Liver (tissue), 3 donors: ENCODE measurements around the gene BNIP1.

Source experiments
- ATF3 ChIP-seq: IDR thresholded peaks from 2 replicates; pipeline ENCODE4 v1.6.1; 2016; ENCODE audit warnings: antibody characterized with exemption
- CTCF ChIP-seq: fragments of 150-350 bp; IDR thresholded peaks from 2 replicates; pipeline ENCODE4 v1.5.1; 2017; ENCODE audit warnings: improper control_type of control experiment, low read depth, low read length; ENCODE audit not compliant: missing input control
- EGR1 ChIP-seq, 2 donors: IDR thresholded peaks; 2 replicates each; pipeline ENCODE4 v1.6.1; 2016 to 2018; ENCODE audit warnings: antibody characterized with exemption in 2 of 2, low read depth in 2 of 2
- FOXA1 ChIP-seq: IDR thresholded peaks from 2 replicates; pipeline ENCODE4 v1.6.1; 2016; ENCODE audit warnings: antibody characterized with exemption
- GABPA ChIP-seq, 2 donors: IDR thresholded peaks in 1 of 2; conservative IDR thresholded peaks in 1 of 2; 2 replicates each; pipeline ENCODE4 v1.6.1; 2016; ENCODE audit warnings: antibody characterized with exemption in 2 of 2, mild to moderate bottlenecking in 1 of 2, moderate library complexity in 1 of 2
- HNF4G ChIP-seq: IDR thresholded peaks from 2 replicates; pipeline ENCODE4 v1.6.1; 2016; ENCODE audit warnings: antibody characterized with exemption
- JUND ChIP-seq, 2 donors: IDR thresholded peaks; 2 replicates each; pipeline ENCODE4 v1.6.1; 2016; ENCODE audit warnings: antibody characterized with exemption in 2 of 2
- MAX ChIP-seq: IDR thresholded peaks from 2 replicates; pipeline ENCODE4 v1.6.1; 2016; ENCODE audit warnings: antibody characterized with exemption
- REST ChIP-seq: IDR thresholded peaks from 2 replicates; pipeline ENCODE4 v1.6.1; 2016; ENCODE audit warnings: antibody characterized with exemption, mild to moderate bottlenecking
- RXRA ChIP-seq, 2 donors: IDR thresholded peaks; 2 replicates each; pipeline ENCODE4 v1.6.1; 2017 to 2018; ENCODE audit warnings: antibody characterized with exemption in 2 of 2, mild to moderate bottlenecking in 1 of 2
- SP1 ChIP-seq: IDR thresholded peaks from 2 replicates; pipeline ENCODE4 v1.6.1; 2018; ENCODE audit warnings: antibody characterized with exemption, mild to moderate bottlenecking
- TAF1 ChIP-seq: conservative IDR thresholded peaks from 2 replicates; pipeline ENCODE4 v1.6.1; 2016; ENCODE audit warnings: antibody characterized with exemption, mild to moderate bottlenecking
- YY1 ChIP-seq: IDR thresholded peaks from 2 replicates; pipeline ENCODE4 v1.6.1; 2016; ENCODE audit warnings: antibody characterized with exemption, mild to moderate bottlenecking
- ZBTB33 ChIP-seq: IDR thresholded peaks from 2 replicates; pipeline ENCODE4 v1.6.1; 2016; ENCODE audit warnings: antibody characterized with exemption
- donor health status: healthy.
- donor health status: healthy.

- no peak for TF ChIP-seq CTCF
- TF ChIP-seq HNF4G, result no peak
- TF ChIP-seq MAX, result no peak
- no peak for TF ChIP-seq TAF1
- no peak for TF ChIP-seq GABPA (IDR thresholded peaks at IDR 0.05 in 1 of 2, conservative IDR thresholded peaks at IDR 0.05 in 1 of 2)
- TF ChIP-seq ATF3, result no peak
- no peak for TF ChIP-seq YY1
- no peak for TF ChIP-seq REST
- TF ChIP-seq FOXA1, result no peak
- no peak for TF ChIP-seq EGR1 (IDR thresholded peaks at IDR 0.05; ENCODE audit: low read depth in 2 of 2)
- TF ChIP-seq SP1, result no peak
- no peak for TF ChIP-seq RXRA (IDR thresholded peaks at IDR 0.05)
- TF ChIP-seq JUND (IDR thresholded peaks at IDR 0.05), result no peak
- TF ChIP-seq ZBTB33, result no peak
These were observed 5.6 kb upstream of the BNIP1 start for GRCh38 chr5:173138707-173139106.
